ENCODE results near the gene CASKIN1. TPM values are rescaled to one million over a fixed set of nuclear protein-coding genes. Genes with fewer than 3 reads are reported as not detected.

Gene CASKIN1
- total RNA-seq, 2 donors from 2014 or later, result 0.05 TPM; not detected in 1

DNA sequence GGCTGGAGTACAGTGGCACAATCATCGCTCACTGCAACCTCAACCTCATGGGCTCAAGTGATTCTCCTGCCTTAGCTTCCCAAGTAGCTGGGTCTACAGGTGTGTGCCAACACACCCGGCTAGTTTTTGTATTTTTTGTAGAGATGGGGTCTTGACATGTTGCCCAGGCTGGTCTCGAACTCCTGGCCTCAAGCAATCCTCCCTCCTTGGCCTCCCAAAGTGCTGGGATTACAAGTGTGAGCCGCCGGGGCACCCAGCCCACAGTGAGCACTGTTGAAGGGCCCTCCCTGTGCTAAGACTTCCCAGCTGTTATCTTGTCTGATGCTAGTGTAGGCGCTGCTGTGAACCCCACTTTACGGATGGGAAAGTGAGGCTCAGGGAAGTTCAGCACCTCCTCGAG lies 8.0 kb downstream of the CASKIN1 start:
- H3K27ac Mint-ChIP-seq, result no peak overlapping the region
- H3K4me3 Mint-ChIP-seq, result no peak overlapping the region
- ATAC-seq (no peak), DNase-seq (no peak)
- peaks cover 2% of the 10 kb centered on the region for H3K4me1 Mint-ChIP-seq
- no peaks in the 10 kb centered on the region for H3K36me3 Mint-ChIP-seq (ENCODE audit: low read depth)
- H3K27me3 Mint-ChIP-seq, result no peaks in the 10 kb centered on the region
- H3K9me3 ChIP-seq (ENCODE audit: control insufficient read depth, low read length, poor library complexity, severe bottlenecking), result no peaks in the 10 kb centered on the region

DNA sequence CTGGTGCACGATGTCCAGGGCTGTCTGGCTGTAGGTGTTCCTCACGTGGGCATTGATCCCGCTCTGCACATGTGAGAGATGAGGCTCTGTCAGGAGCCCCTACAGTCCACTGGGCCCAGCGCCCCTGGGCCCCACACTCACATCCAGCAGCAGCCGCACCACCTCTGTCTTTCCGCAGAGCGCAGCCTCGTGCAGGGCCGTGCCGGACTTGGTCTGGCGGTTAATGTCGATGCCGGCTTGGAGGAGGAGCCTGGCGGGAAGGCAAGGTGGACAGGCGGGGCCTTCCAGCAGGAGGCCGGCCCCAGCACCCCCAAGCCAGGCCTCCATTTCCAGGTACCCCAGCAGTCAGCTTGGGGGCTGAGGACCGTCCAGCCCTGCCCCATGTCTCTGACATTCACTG lies 9.2 kb downstream of the CASKIN1 start:
- no peaks in the 10 kb centered on the region for H3K9me3 ChIP-seq (ENCODE audit: control insufficient read depth, low read length, poor library complexity, severe bottlenecking)
- no peaks in the 10 kb centered on the region for H3K36me3 Mint-ChIP-seq (ENCODE audit: low read depth)
- no peaks in the 10 kb centered on the region for H3K27me3 Mint-ChIP-seq
- DNase-seq (no peak), ATAC-seq (no peak)
- H3K27ac Mint-ChIP-seq, result no peak overlapping the region
- peaks cover 4% of the 10 kb centered on the region for H3K4me1 Mint-ChIP-seq
- H3K4me3 Mint-ChIP-seq, result no peak overlapping the region

DNA sequence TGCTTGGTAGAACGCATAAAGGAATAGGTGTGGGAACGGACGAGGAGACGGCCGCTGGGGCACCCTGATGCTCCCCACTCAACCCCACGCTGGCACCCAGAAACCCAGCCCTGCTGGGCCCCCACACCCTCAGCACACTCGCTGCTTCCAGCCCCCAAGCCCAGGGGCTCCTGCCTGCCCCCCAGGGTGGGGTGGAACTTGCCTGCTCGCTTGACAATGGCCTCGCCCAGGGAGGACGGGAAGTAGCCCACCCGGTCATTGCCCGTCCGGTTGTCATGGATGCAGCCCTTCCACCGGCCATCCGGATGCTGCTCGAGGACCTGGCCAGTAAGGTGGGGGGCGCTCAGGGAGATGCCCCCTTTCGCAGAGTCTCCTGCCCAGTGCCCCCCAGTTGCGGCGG lies 9.9 kb downstream of the CASKIN1 start:
- H3K27me3 Mint-ChIP-seq, result no peaks in the 10 kb centered on the region
- H3K4me1 Mint-ChIP-seq, result peaks cover 5% of the 10 kb centered on the region
- H3K9me3 ChIP-seq (ENCODE audit: control insufficient read depth, low read length, poor library complexity, severe bottlenecking), result no peaks in the 10 kb centered on the region
- H3K4me3 Mint-ChIP-seq, result no peak overlapping the region
- DNase-seq (no peak), ATAC-seq (no peak)
- H3K36me3 Mint-ChIP-seq (ENCODE audit: low read depth), result no peaks in the 10 kb centered on the region
- no peak overlapping the region for H3K27ac Mint-ChIP-seq

DNA sequence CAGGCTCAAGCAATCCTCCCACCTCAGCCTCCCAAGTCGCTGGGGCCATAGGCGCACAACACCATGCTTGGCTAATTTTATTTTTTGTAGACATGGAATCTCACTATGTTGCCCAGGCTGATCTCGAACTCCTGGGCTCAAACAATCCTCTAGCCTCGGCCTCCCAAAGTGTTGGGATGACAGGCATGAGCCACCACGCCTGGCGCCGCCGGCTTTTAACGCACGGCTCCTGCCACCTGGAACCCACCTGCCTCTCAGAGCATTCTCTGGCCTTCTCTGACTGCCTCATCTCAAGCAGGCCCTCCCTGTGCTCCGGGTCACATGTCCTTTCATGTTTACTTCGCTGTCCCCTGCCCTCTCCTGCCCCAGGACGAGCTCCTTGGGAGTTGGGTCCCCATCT lies 10.3 kb downstream of the CASKIN1 start:
- H3K4me1 Mint-ChIP-seq, result peaks cover 5% of the 10 kb centered on the region
- no peaks in the 10 kb centered on the region for H3K27me3 Mint-ChIP-seq
- H3K36me3 Mint-ChIP-seq (ENCODE audit: low read depth), result no peaks in the 10 kb centered on the region
- no peak for ATAC-seq
- no peak overlapping the region for H3K4me3 Mint-ChIP-seq
- no peaks in the 10 kb centered on the region for H3K9me3 ChIP-seq (ENCODE audit: control insufficient read depth, low read length, poor library complexity, severe bottlenecking)
- peak overlapping the region; percentile 39 for H3K27ac Mint-ChIP-seq
- no peak for DNase-seq

DNA sequence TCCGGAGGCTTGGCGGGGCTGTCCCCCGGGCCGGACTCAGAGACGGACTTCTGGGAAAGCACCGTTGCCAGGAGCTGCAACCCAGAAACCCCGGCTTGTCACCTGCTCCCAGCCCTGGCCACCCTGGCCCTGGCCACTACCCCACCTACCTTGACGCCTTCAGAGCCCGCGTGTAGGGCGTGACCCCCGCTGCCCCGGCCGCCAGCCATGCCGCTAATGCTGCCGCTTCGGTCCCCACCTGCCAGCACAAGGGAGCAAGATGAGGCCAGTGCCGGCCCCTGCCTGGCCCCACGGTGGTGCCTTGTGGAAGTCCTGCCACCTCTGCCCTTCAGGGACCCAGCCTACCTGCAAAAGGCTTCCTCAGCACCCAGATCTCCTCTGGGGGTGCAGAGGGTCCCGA lies 11.4 kb downstream of the CASKIN1 start:
- ATAC-seq, result no peak
- H3K9me3 ChIP-seq (ENCODE audit: control insufficient read depth, low read length, poor library complexity, severe bottlenecking), result no peaks in the 10 kb centered on the region
- Mint-ChIP-seq H3K27me3 (no peaks in the 10 kb centered on the region), H3K4me1 (peaks cover 5% of the 10 kb centered on the region), H3K4me3 (no peak overlapping the region), H3K27ac (no peak overlapping the region), H3K36me3 (ENCODE audit: low read depth) (no peaks in the 10 kb centered on the region)
- no peak for DNase-seq

DNA sequence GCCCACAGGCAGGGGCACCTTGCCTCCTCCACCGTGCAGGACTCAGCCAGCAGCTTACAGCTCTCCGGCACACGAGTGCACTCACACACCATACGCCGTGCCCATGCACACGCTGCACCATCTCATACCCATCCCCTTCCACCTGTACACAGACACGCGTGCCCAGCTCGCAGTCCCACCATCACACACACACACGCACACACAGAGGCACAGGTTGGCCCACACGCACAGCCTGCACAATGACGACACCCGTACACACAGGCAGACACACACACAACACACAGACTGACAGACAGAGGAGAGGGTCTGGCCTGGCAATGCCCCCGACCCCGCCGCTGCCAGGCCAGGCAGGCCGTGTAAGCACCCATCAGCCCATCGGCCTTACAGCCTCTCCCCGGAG lies 12.1 kb downstream of the CASKIN1 start:
- Mint-ChIP-seq H3K27ac (no peak overlapping the region), H3K27me3 (no peaks in the 10 kb centered on the region), H3K4me3 (no peak overlapping the region), H3K4me1 (peaks cover 5% of the 10 kb centered on the region), H3K36me3 (ENCODE audit: low read depth) (no peaks in the 10 kb centered on the region)
- no peak for DNase-seq
- H3K9me3 ChIP-seq (ENCODE audit: control insufficient read depth, low read length, poor library complexity, severe bottlenecking), result no peaks in the 10 kb centered on the region
- ATAC-seq, result no peak

DNA sequence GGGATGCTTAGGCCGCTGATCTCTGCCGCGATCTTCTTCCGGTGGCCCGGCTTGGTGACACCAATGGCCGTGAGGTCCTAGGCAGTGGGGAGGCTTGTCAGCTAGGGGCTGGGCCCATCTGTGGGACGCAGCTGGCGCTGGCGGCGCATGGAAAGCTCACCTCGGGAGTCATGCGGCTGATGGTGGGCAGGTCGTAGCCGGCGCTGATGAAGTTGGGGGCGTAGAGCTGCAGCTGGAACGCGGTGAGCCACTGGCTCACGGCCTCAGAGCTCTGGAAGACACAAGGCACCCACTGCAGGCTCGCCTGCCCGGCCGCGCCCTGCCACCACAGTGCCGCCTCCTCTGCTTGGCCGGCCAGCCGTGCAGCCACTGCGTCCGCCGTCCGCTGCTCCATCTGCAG lies 12.7 kb downstream of the CASKIN1 start:
- Mint-ChIP-seq H3K4me3 (no peak overlapping the region), H3K4me1 (peaks cover 5% of the 10 kb centered on the region), H3K36me3 (ENCODE audit: low read depth) (no peaks in the 10 kb centered on the region), H3K27me3 (no peaks in the 10 kb centered on the region), H3K27ac (no peak overlapping the region)
- H3K9me3 ChIP-seq (ENCODE audit: control insufficient read depth, low read length, poor library complexity, severe bottlenecking), result no peaks in the 10 kb centered on the region
- no peak for ATAC-seq
- DNase-seq, result no peak

DNA sequence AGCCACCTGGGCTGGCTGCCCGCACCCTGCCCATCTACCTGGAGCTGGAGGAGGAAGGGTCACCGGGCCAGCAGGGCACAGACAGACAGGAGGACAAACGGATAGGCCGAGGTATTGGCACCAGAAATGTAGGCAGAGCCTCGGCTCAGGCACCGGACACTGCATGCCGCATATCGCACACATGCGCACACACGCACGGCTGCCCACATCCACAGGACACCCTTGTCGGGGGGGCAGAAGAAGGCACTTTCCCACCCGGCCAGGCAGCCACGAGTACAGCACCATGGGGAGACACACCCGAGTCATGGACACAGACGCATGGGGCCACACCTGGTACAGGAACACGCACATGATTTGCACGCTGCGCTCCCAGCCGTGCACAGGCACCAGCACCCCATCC lies 14.5 kb downstream of the CASKIN1 start:
- Mint-ChIP-seq H3K4me1 (peaks cover 5% of the 10 kb centered on the region), H3K4me3 (no peak overlapping the region), H3K27ac (no peak overlapping the region), H3K27me3 (no peaks in the 10 kb centered on the region), H3K36me3 (ENCODE audit: low read depth) (no peaks in the 10 kb centered on the region)
- ATAC-seq (no peak), DNase-seq (no peak)
- H3K9me3 ChIP-seq (ENCODE audit: control insufficient read depth, low read length, poor library complexity, severe bottlenecking), result no peaks in the 10 kb centered on the region

DNA sequence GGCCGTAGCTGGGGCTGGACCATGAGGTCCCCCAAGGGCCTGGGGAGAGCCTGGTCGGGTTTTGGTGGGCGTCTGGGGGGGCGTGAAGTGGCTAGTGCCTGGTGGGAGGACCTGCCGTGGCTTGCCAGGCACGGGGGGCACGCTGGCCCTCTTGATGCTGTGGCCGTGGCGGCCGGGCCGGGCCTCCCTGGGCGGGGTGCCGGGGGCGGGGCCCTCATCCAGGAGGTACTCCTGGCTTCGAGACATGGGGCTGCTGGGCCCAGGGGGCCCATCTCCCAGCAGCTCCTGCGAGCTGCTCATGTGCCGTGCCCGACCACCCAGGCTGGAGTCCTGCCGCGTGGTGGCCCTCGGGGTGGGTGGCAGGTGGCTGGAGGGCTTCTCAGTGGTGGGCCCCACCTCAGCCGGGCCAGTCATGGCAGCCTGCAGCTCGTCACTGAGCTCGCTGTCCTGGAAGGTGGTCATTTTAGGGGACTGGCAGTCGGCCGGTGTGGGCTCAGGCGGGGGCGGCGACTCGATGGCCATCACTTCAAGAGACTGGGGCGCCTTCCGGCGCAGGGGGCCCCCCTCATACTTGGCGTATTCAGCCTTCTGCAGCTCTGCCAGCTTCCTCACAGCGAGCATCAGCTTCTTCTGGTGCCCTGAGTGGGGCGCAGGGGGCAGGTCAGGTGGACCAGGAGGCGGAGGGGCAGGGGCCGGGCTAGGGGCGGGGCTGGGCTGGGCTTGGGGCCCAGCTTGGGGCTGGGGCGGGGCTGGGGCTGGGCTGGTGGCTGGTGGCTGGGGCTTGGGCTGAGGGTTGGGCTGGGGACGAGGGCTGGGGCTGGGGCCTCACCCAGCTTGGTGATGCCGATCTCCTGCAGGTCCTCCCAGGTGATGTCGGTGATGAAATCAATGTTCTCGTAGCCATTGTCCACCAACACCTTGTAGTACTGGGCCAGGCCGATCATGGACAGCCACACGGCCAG lies 15.2 kb downstream of the CASKIN1 start:
- Mint-ChIP-seq H3K4me1 (peaks cover 5% of the 10 kb centered on the region), H3K36me3 (ENCODE audit: low read depth) (no peaks in the 10 kb centered on the region), H3K4me3 (no peak overlapping the region), H3K27ac (no peak overlapping the region), H3K27me3 (no peaks in the 10 kb centered on the region)
- DNase-seq, result no peak
- no peaks in the 10 kb centered on the region for H3K9me3 ChIP-seq (ENCODE audit: control insufficient read depth, low read length, poor library complexity, severe bottlenecking)
- no peak for ATAC-seq

DNA sequence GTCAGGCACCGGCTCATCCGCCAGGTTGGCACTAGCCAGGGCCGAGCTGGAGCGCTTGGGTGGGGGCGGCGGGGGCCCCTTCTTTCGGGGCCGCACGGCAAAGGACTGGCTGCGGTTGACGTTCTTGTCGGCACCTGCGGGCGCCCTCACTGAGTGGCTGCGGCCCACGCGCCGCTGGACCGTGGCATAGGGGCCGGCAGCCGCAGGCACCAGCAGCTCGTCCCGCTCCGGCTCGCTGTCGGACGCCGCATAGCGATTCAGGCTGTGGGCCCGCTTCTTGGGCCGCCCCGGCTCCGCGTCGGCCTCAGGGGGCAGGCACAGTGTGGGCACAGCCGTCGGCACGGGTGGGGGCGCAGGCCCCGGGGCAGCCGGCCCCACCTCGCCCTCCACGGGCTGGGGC lies 15.9 kb downstream of the CASKIN1 start:
- no peak for ATAC-seq
- Mint-ChIP-seq H3K4me1 (peaks cover 5% of the 10 kb centered on the region), H3K36me3 (ENCODE audit: low read depth) (no peaks in the 10 kb centered on the region), H3K27me3 (no peaks in the 10 kb centered on the region), H3K27ac (no peak overlapping the region), H3K4me3 (no peak overlapping the region)
- no peaks in the 10 kb centered on the region for H3K9me3 ChIP-seq (ENCODE audit: control insufficient read depth, low read length, poor library complexity, severe bottlenecking)
- DNase-seq, result no peak

DNA sequence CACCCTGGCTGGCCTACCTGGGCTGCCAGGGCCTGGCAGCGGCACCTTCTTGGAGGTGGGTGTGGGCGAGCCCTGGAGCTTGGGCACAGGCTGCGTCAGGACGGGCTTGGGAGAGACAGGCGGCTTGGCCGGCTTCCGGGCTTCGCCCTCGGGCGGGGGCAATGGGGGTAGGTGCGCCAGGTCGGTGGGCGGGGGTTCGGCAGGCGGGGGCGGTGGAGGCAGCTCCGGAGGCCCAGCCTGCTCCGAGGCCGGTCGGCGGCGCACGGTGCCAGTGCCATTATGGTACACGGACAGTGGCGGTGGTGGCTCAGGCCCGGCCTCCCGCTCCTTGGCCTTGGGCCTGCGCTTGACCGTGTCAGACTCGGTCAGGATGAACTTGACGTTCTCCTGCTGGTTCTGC lies 16.8 kb downstream of the CASKIN1 start:
- ATAC-seq (no peak), DNase-seq (no peak)
- H3K36me3 Mint-ChIP-seq (ENCODE audit: low read depth), result no peaks in the 10 kb centered on the region
- peak overlapping the region; percentile 36 for H3K4me3 Mint-ChIP-seq
- no peak overlapping the region for H3K27ac Mint-ChIP-seq
- peaks cover 5% of the 10 kb centered on the region for H3K4me1 Mint-ChIP-seq
- H3K27me3 Mint-ChIP-seq, result no peaks in the 10 kb centered on the region
- no peaks in the 10 kb centered on the region for H3K9me3 ChIP-seq (ENCODE audit: control insufficient read depth, low read length, poor library complexity, severe bottlenecking)

DNA sequence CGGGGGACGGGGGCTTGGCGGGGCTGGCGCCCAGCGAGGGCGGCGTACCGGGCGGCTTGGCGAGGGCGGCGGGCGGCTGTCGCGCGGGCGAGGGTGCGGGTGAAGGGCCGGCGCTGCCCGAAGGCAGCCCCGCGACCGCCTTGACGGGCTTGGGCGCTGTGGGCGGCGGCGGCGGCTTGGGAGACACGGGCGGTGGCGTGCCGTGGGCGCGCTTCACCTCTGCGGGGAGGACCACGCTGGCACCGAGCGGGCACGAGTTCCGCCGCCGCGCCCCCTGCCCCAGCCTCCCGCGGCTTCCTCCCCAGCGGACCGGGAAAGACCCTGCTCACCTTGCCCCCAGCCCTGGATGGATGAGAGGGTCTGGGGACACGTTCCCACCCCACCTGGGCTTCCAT lies 17.3 kb downstream of the CASKIN1 start:
- no peak for ATAC-seq
- Mint-ChIP-seq H3K4me3 (peak overlapping the region; percentile 36), H3K27me3 (no peaks in the 10 kb centered on the region)

DNA sequence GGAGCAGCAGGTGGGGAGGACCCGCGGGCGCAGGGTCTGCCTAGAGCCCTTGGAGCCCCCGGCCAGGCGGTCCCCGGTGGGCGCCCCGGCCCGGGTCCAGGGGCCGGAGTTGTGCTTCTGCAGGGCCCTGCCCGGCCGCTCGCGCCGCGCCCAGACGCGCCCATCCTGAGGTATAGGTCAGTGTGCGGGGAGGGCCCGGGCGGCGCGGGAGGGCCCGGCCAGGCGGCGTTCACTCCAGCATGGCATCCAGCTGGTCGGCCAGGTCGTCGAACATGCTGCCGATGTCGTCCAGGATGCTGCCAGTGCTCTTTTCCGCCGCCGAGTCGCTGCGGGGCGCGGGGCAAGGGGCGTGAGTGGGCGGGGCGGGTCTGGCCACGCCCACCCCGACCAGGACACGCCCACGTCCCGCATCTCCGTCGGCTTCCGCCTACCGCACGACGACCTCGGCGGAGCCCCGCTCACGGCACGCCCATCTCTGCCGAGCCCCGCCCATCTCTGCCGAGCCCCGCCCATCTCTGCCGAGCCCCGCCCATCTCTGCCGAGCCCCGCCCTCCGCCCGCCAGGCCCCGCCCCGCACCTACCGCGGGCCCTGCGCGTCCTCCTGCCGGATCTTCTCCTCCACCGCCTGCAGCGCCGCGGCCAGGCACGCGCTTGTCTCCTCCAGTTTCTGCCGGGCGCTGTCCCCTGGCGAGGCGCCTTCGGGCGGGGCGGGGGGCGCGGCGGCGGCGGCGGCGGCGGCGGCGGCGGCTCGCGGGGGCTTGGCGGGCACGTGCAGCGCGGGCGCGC lies 17.9 kb downstream of the CASKIN1 start:
- ATAC-seq (peak; percentile 87), DNase-seq (peak; percentile 37 to 47 (median 38))
- no peaks in the 10 kb centered on the region for H3K36me3 Mint-ChIP-seq (ENCODE audit: low read depth)
- H3K4me3 Mint-ChIP-seq, result no peak overlapping the region
- no peaks in the 10 kb centered on the region for H3K27me3 Mint-ChIP-seq
- H3K4me1 Mint-ChIP-seq, result peaks cover 3% of the 10 kb centered on the region
- no peaks in the 10 kb centered on the region for H3K9me3 ChIP-seq (ENCODE audit: control insufficient read depth, low read length, poor library complexity, severe bottlenecking)
- no peak overlapping the region for H3K27ac Mint-ChIP-seq

More for the DNA sequence above, 17.3 kb downstream of the CASKIN1 start:
- Mint-ChIP-seq H3K4me1 (peaks cover 3% of the 10 kb centered on the region), H3K27ac (no peak overlapping the region), H3K36me3 (ENCODE audit: low read depth) (no peaks in the 10 kb centered on the region)
- no peak for DNase-seq
- H3K9me3 ChIP-seq (ENCODE audit: control insufficient read depth, low read length, poor library complexity, severe bottlenecking), result no peaks in the 10 kb centered on the region
